OCI-LY1 (cell line): ENCODE results near the gene PRKCA.

Source experiments
- H2AFZ ChIP-seq: fragments of 200-600 bp; sonication (generic), shearing (Covaris generic); 2 replicates; pipeline ENCODE4 v1.6.0; 2014; ENCODE audit warnings: antibody characterized with exemption, mild to moderate bottlenecking, low read length
- H3F3A ChIP-seq: fragments of 200-600 bp; sonication (generic), shearing (Covaris generic); 2 replicates; pipeline ENCODE4 v1.6.0; 2014; ENCODE audit warnings: mild to moderate bottlenecking, antibody characterized with exemption, low read length, moderate library complexity; ENCODE audit not compliant: insufficient read depth
- H3K27ac ChIP-seq: fragments of 200-600 bp; sonication (generic); 2 replicates; pipeline ENCODE4 v1.5.1; 2014; ENCODE audit warnings: low read length, mixed run types, mild to moderate bottlenecking, low read depth; ENCODE audit not compliant: poor library complexity, severe bottlenecking
- H3K27me3 ChIP-seq: fragments of 200-600 bp; sonication (generic); 2 replicates; pipeline ENCODE4 v1.6.0; 2014; ENCODE audit warnings: antibody characterized with exemption, mild to moderate bottlenecking, low read length, moderate library complexity; ENCODE audit not compliant: insufficient read depth
- H3K36me3 ChIP-seq: fragments of 200-600 bp; sonication (generic); 2 replicates; pipeline ENCODE4 v1.6.1; 2014; ENCODE audit warnings: mild to moderate bottlenecking, antibody characterized with exemption, low read length, moderate library complexity, mixed read lengths; ENCODE audit not compliant: insufficient read depth
- H3K4me1 ChIP-seq: fragments of 200-600 bp; sonication (generic); 2 replicates; pipeline ENCODE4 v1.5.1; 2014; ENCODE audit warnings: mild to moderate bottlenecking, low read length, moderate library complexity; ENCODE audit not compliant: insufficient read depth, severe bottlenecking
- H3K4me2 ChIP-seq: fragments of 200-600 bp; sonication (generic), shearing (Covaris generic); 2 replicates; pipeline ENCODE4 v1.6.1; 2014; ENCODE audit warnings: low read length
- H3K4me3 ChIP-seq: fragments of 200-600 bp; sonication (generic); 2 replicates; pipeline ENCODE4 v1.5.1; 2014; ENCODE audit warnings: low read length, low read depth, mild to moderate bottlenecking, mixed read lengths; ENCODE audit not compliant: poor library complexity, severe bottlenecking
- H3K79me2 ChIP-seq: fragments of 200-600 bp; shearing (Covaris generic); 2 replicates; pipeline ENCODE4 v1.6.1; 2016; ENCODE audit warnings: mixed run types, low read length, mixed read lengths; ENCODE audit not compliant: insufficient read depth
- H3K9ac ChIP-seq: fragments of 200-600 bp; sonication (generic), shearing (Covaris generic); 2 replicates; pipeline ENCODE4 v1.6.1; 2014; ENCODE audit warnings: mild to moderate bottlenecking, low read length, mixed read lengths
- H3K9me2 ChIP-seq: fragments of 200-600 bp; sonication (generic), shearing (Covaris generic); 2 replicates; pipeline ENCODE4 v1.6.1; 2014; ENCODE audit warnings: low read depth, mild to moderate bottlenecking, low read length, mixed read lengths
- H3K9me3 ChIP-seq: fragments of 200-600 bp; shearing (Covaris generic); 2 replicates; pipeline ENCODE4 v1.6.1; 2014; ENCODE audit warnings: low read length, mixed read lengths
- H4K20me1 ChIP-seq: fragments of 200-600 bp; sonication (generic), shearing (Covaris generic); 2 replicates; pipeline ENCODE4 v1.6.0; 2016; ENCODE audit warnings: mild to moderate bottlenecking, low read length; ENCODE audit not compliant: insufficient read depth
- EZH2 ChIP-seq: fragments of 200-600 bp; sonication (generic), shearing (Covaris generic); IDR thresholded peaks from 2 replicates; pipeline ENCODE4 v1.8.0; 2017; ENCODE audit warnings: borderline replicate concordance, mixed run types, mild to moderate bottlenecking, antibody characterized with exemption, low read length, moderate library complexity, mixed read lengths
- TF ChIP-seq, protein P1 (sequence below): fragments of 200-600 bp; sonication (generic), shearing (Covaris generic); IDR thresholded peaks from 2 replicates; pipeline ENCODE4 v1.5.1; 2017; ENCODE audit warnings: mild to moderate bottlenecking, antibody characterized with exemption, low read length, moderate library complexity, mixed read lengths

PRKCA gene

DNA sequence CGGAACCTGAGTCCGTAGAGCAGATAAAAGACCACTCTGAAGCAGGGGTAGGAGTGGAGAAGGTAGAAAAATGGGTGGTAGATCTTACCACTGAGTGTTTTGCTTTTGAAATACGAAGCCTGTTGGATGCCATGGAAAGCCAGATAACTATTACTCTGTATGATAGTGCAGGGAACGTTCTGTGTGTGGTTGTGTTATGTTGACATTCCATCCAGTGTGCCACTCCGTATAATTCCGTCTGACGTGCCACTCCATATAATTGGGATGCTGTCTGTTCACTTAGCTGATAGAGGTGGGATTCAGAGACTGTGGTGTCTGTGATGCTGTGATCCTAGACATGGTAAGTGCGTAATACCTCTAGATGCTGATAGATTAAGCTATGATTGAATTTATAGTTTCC, 269.3 kb downstream of the PRKCA start:
- no peak overlapping the region for H3K27ac ChIP-seq
- no peak overlapping the region for H3K4me2 ChIP-seq
- peaks cover 9% of the 10 kb centered on the region; the same call in 1 of the 2 replicates for H3K36me3 ChIP-seq
- H3K79me2 ChIP-seq, result no peaks in the 10 kb centered on the region
- H3K4me3 ChIP-seq, result no peak overlapping the region
- H4K20me1 ChIP-seq, result no peaks in the 10 kb centered on the region
- no peaks in the 10 kb centered on the region for H3F3A ChIP-seq
- H3K9ac ChIP-seq, result no peak overlapping the region
- H3K27me3 ChIP-seq, result no peaks in the 10 kb centered on the region
- H3K4me1 ChIP-seq, result peaks cover 4% of the 10 kb centered on the region
- TF ChIP-seq EZH2, result no peak
- TF ChIP-seq, protein P1, sequence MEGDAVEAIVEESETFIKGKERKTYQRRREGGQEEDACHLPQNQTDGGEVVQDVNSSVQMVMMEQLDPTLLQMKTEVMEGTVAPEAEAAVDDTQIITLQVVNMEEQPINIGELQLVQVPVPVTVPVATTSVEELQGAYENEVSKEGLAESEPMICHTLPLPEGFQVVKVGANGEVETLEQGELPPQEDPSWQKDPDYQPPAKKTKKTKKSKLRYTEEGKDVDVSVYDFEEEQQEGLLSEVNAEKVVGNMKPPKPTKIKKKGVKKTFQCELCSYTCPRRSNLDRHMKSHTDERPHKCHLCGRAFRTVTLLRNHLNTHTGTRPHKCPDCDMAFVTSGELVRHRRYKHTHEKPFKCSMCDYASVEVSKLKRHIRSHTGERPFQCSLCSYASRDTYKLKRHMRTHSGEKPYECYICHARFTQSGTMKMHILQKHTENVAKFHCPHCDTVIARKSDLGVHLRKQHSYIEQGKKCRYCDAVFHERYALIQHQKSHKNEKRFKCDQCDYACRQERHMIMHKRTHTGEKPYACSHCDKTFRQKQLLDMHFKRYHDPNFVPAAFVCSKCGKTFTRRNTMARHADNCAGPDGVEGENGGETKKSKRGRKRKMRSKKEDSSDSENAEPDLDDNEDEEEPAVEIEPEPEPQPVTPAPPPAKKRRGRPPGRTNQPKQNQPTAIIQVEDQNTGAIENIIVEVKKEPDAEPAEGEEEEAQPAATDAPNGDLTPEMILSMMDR, result no peak
- H3K9me2 ChIP-seq, result no peaks in the 10 kb centered on the region
- peaks cover 8% of the 10 kb centered on the region for H3K9me3 ChIP-seq
- no peak overlapping the region for H2AFZ ChIP-seq

DNA sequence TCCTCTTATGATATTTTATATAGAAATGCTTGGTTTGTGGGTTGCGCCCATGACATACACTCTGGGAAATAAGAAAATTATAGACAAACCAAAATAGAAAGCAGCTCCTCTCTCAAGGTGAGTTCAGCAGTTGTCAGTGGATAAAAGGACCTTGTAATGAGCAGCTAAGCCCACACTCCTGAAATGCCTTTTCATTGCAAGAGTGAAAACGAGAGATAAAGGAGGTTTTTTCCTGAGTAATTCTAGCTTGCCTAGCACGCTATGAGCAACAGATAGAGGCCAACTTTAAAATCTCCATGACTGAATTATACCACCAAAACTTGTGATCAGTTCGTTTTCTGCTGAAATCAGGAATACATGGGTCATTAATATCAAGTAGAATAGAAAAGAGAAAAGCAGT, 270.7 kb downstream of the PRKCA start:
- H3K79me2 ChIP-seq, result no peaks in the 10 kb centered on the region
- H3K4me3 ChIP-seq, result no peak overlapping the region
- no peak overlapping the region for H2AFZ ChIP-seq
- peaks cover 9% of the 10 kb centered on the region; the same call in 1 of the 2 replicates for H3K36me3 ChIP-seq
- H3K9me2 ChIP-seq, result no peaks in the 10 kb centered on the region
- H3F3A ChIP-seq, result no peaks in the 10 kb centered on the region
- H3K27ac ChIP-seq, result no peak overlapping the region
- H3K9me3 ChIP-seq, result peaks cover 8% of the 10 kb centered on the region
- H3K4me1 ChIP-seq, result peaks cover 12% of the 10 kb centered on the region
- no peaks in the 10 kb centered on the region for H3K27me3 ChIP-seq
- H4K20me1 ChIP-seq, result no peaks in the 10 kb centered on the region
- H3K9ac ChIP-seq, result no peak overlapping the region
- TF ChIP-seq, protein P1, result no peak
- no peak for TF ChIP-seq EZH2
- no peak overlapping the region for H3K4me2 ChIP-seq

DNA sequence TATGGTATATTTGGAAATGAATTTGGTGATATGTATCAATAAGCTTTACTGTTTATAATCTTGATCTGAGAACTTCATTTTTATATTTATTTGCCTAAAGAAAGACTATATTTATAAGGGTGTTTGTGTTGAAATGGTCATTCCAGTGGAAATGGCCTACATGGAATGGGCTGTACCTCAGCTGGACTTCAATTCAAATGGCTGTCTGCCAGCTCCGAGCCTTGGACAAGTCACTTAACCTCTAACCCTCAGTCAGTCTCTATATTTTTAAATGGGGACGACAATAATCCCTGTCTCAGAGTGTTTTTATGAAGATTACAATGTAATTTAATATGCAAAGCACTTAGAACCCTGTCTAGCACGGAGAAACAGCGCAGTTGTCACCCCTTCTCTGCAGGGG, 271.7 kb downstream of the PRKCA start:
- H2AFZ ChIP-seq, result no peak overlapping the region
- no peak overlapping the region for H3K4me2 ChIP-seq
- no peak overlapping the region for H3K27ac ChIP-seq
- H3K36me3 ChIP-seq, result peaks cover 9% of the 10 kb centered on the region; the same call in 1 of the 2 replicates
- TF ChIP-seq, protein P1, result no peak
- TF ChIP-seq EZH2, result no peak
- no peak overlapping the region for H3K4me3 ChIP-seq
- H3K9ac ChIP-seq, result no peak overlapping the region
- H3K79me2 ChIP-seq, result no peaks in the 10 kb centered on the region
- no peaks in the 10 kb centered on the region for H4K20me1 ChIP-seq
- no peaks in the 10 kb centered on the region for H3F3A ChIP-seq
- H3K9me2 ChIP-seq, result no peaks in the 10 kb centered on the region
- peaks cover 22% of the 10 kb centered on the region for H3K4me1 ChIP-seq
- no peaks in the 10 kb centered on the region for H3K27me3 ChIP-seq
- peaks cover 8% of the 10 kb centered on the region for H3K9me3 ChIP-seq
